Measurements from ENCODE around the gene SEC23A. TPM values are rescaled to one million over a fixed set of nuclear protein-coding genes. Genes with fewer than 3 reads are reported as not detected.
A peak's percentile ranks its signal among the peaks of the same experiment; 100 is the strongest.

The SEC23A gene
- total and polyA plus RNA-seq, 2 of the 13 experiments (the other 11 are each of a cell fraction or from before 2014, with no cell fraction given): 403 to 887 TPM

DNA sequence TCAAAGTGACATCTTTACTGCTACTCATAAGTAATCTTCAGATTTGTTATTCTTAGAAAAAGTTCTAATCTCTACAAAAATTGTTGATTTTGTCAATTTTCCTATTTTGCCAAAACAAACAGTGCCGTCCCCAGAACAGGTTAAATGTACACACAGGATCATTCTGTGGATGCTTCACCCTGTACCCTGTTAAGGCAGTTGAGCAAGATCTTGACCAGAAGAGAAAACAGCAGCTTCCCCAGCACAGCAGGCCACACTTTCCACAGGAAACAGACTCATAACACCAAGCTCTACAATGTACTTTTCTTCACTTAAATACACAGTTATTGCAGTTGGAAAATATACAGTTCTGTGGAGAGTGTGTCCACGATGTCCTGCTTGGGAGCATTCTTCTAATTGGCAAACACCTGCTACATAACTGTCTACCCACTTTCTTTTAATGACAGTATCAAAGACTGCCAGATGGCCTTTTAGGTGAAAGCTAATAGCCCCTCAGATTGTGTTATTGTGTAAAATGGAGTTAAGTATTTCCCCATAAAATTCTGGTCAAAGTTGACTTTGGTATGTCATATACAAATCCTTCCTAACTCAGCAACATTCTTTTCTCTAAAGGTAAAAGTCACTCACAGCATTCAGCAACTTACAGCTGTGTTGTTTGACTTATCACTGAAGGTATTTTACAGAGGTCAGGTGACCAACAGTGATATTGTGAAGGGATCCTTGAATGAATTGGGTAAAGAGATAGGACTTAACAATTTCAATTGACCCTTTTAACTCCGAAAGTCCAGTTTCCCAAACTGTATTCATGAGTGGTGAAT, 77.0 kb downstream of the SEC23A start (continued):
- TF ChIP-seq, protein P1, sequence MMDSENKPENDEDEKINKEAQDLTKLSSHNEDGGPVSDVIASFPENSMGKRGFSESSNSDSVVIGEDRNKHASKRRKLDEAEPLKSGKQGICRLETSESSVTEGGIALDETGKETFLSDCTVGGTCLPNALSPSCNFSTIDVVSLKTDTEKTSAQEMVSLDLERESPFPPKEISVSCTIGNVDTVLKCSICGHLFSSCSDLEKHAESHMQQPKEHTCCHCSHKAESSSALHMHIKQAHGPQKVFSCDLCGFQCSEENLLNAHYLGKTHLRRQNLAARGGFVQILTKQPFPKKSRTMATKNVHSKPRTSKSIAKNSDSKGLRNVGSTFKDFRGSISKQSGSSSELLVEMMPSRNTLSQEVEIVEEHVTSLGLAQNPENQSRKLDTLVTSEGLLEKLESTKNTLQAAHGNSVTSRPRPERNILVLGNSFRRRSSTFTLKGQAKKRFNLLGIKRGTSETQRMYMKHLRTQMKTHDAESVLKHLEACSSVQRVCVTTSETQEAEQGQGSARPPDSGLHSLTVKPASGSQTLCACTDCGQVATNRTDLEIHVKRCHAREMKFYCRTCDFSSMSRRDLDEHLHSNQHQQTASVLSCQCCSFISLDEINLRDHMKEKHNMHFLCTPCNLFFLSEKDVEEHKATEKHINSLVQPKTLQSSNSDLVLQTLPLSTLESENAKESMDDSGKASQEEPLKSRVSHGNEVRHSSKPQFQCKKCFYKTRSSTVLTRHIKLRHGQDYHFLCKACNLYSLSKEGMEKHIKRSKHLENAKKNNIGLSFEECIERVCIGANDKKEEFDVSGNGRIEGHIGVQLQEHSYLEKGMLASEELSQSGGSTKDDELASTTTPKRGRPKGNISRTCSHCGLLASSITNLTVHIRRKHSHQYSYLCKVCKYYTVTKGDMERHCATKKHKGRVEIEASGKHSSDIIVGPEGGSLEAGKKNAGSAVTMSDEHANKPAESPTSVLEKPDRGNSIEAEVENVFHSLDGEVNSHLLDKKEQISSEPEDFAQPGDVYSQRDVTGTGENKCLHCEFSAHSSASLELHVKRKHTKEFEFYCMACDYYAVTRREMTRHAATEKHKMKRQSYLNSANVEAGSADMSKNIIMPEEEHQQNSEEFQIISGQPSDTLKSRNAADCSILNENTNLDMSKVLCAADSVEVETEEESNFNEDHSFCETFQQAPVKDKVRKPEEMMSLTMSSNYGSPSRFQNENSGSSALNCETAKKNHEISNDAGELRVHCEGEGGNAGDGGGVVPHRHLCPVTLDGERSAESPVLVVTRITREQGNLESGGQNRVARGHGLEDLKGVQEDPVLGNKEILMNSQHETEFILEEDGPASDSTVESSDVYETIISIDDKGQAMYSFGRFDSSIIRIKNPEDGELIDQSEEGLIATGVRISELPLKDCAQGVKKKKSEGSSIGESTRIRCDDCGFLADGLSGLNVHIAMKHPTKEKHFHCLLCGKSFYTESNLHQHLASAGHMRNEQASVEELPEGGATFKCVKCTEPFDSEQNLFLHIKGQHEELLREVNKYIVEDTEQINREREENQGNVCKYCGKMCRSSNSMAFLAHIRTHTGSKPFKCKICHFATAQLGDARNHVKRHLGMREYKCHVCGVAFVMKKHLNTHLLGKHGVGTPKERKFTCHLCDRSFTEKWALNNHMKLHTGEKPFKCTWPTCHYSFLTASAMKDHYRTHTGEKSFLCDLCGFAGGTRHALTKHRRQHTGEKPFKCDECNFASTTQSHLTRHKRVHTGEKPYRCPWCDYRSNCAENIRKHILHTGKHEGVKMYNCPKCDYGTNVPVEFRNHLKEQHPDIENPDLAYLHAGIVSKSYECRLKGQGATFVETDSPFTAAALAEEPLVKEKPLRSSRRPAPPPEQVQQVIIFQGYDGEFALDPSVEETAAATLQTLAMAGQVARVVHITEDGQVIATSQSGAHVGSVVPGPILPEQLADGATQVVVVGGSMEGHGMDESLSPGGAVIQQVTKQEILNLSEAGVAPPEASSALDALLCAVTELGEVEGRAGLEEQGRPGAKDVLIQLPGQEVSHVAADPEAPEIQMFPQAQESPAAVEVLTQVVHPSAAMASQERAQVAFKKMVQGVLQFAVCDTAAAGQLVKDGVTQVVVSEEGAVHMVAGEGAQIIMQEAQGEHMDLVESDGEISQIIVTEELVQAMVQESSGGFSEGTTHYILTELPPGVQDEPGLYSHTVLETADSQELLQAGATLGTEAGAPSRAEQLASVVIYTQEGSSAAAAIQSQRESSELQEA (CRISPR knock-in tag; IDR thresholded peaks at IDR 0.05; ENCODE audit: not compliant biosample characterization): no peak
- TF ChIP-seq PITX1 (CRISPR knock-in tag; IDR thresholded peaks at IDR 0.05): peak; percentile 96
- TF ChIP-seq, protein P2, sequence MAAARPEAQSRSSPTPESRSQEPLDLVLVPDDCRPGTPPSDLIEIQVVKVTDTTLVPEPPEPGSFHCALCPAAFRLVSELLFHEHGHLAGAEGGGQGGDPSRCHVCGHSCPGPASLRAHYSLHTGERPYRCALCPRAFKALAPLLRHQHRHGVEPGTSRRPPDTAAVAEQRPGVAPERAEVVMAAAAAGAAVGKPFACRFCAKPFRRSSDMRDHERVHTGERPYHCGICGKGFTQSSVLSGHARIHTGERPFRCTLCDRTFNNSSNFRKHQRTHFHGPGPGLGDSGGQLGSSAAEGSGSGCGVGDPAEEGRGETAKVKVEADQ (CRISPR knock-in tag; IDR thresholded peaks at IDR 0.05; ENCODE audit: borderline replicate concordance): no peak; the same call in 1 of the 2 replicates
- TF ChIP-seq ZNF616 (CRISPR knock-in tag; IDR thresholded peaks at IDR 0.05; ENCODE audit: low read depth): peak; percentile 20; the same call in 1 of the 2 replicates
- TF ChIP-seq HNRNPH1 (optimal IDR thresholded peaks at IDR 0.05; ENCODE audit: low read depth, low read length): no peak
- peak; percentile 85 for TF ChIP-seq TCF7 (IDR thresholded peaks at IDR 0.05; ENCODE audit: low read depth)
- TF ChIP-seq ZNF546 (CRISPR knock-in tag; conservative IDR thresholded peaks at IDR 0.05): no peak
- no peak for TF ChIP-seq AGO2 (optimal IDR thresholded peaks at IDR 0.05; ENCODE audit: low read depth, low read length)
- peak; percentile 78; the same call in 1 of the 2 replicates for TF ChIP-seq MEIS1 (CRISPR knock-in tag; IDR thresholded peaks at IDR 0.05; ENCODE audit: borderline replicate concordance)
- peak; percentile 94 for TF ChIP-seq KDM1A (CRISPR knock-in tag; IDR thresholded peaks at IDR 0.05)
- peak; percentile 73; the same call in 1 of the 2 replicates for TF ChIP-seq SAFB2 (CRISPR knock-in tag; IDR thresholded peaks at IDR 0.05; ENCODE audit: borderline replicate concordance, low read depth)
- TF ChIP-seq, protein P3, sequence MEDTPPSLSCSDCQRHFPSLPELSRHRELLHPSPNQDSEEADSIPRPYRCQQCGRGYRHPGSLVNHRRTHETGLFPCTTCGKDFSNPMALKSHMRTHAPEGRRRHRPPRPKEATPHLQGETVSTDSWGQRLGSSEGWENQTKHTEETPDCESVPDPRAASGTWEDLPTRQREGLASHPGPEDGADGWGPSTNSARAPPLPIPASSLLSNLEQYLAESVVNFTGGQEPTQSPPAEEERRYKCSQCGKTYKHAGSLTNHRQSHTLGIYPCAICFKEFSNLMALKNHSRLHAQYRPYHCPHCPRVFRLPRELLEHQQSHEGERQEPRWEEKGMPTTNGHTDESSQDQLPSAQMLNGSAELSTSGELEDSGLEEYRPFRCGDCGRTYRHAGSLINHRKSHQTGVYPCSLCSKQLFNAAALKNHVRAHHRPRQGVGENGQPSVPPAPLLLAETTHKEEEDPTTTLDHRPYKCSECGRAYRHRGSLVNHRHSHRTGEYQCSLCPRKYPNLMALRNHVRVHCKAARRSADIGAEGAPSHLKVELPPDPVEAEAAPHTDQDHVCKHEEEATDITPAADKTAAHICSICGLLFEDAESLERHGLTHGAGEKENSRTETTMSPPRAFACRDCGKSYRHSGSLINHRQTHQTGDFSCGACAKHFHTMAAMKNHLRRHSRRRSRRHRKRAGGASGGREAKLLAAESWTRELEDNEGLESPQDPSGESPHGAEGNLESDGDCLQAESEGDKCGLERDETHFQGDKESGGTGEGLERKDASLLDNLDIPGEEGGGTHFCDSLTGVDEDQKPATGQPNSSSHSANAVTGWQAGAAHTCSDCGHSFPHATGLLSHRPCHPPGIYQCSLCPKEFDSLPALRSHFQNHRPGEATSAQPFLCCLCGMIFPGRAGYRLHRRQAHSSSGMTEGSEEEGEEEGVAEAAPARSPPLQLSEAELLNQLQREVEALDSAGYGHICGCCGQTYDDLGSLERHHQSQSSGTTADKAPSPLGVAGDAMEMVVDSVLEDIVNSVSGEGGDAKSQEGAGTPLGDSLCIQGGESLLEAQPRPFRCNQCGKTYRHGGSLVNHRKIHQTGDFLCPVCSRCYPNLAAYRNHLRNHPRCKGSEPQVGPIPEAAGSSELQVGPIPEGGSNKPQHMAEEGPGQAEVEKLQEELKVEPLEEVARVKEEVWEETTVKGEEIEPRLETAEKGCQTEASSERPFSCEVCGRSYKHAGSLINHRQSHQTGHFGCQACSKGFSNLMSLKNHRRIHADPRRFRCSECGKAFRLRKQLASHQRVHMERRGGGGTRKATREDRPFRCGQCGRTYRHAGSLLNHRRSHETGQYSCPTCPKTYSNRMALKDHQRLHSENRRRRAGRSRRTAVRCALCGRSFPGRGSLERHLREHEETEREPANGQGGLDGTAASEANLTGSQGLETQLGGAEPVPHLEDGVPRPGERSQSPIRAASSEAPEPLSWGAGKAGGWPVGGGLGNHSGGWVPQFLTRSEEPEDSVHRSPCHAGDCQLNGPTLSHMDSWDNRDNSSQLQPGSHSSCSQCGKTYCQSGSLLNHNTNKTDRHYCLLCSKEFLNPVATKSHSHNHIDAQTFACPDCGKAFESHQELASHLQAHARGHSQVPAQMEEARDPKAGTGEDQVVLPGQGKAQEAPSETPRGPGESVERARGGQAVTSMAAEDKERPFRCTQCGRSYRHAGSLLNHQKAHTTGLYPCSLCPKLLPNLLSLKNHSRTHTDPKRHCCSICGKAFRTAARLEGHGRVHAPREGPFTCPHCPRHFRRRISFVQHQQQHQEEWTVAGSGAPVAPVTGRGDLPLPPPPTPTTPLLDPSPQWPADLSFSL (CRISPR knock-in tag; IDR thresholded peaks at IDR 0.05): peak; percentile 91; the same call in 1 of the 2 replicates
- TF ChIP-seq GATAD2A (CRISPR knock-in tag; IDR thresholded peaks at IDR 0.05): peak; percentile 100
